ENCODE data around the gene TECPR1.

TECPR1 gene

GRCh38 chr7:98284335-98285036 is 32.5 kb upstream of the TECPR1 start:
- in situ Hi-C loops (cut with MboI; ENCODE audit: low pct_unique_long_range_greater_than_20kb, low sequenced_read_pairs): no loop called here
- peak; percentile 73 for DNase-seq

DNA sequence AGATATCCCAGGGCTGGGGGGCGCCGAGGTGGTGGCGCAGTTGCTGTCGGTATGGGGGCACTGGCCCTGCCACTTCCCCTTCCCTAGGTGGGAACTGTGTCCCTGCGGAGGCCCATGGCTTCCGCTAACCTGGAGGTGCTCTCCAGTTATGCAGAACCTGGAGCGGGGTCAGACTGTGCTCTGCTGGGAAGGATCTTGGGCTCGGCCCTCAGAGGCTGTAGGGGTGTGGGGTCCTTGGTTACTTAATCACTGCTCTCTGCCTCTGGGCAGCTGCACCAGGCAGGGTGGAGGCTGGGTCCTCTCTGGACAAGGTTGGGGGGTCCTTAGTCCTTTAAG is 31.8 kb upstream of the TECPR1 start:
- in situ Hi-C loops (cut with MboI; ENCODE audit: low pct_unique_long_range_greater_than_20kb, low sequenced_read_pairs): no loop called here
- no peak for DNase-seq

- DNase-seq: peak; percentile 76
- in situ Hi-C loops (cut with MboI; ENCODE audit: low pct_unique_long_range_greater_than_20kb, low sequenced_read_pairs): no loop called here
These were observed 31.3 kb upstream of the TECPR1 start for GRCh38 chr7:98283127-98283886.

GRCh38 chr7:98282703-98283102 is 30.7 kb upstream of the TECPR1 start:
- in situ Hi-C loops (cut with MboI; ENCODE audit: low pct_unique_long_range_greater_than_20kb, low sequenced_read_pairs): no loop called here
- no peak for DNase-seq

- DNase-seq: no peak
- in situ Hi-C loops (cut with MboI; ENCODE audit: low pct_unique_long_range_greater_than_20kb, low sequenced_read_pairs): no loop called here
These were observed 29.9 kb upstream of the TECPR1 start for GRCh38 chr7:98281757-98282606.

- in situ Hi-C loops (cut with MboI; ENCODE audit: low pct_unique_long_range_greater_than_20kb, low sequenced_read_pairs): no loop called here
These were observed 29.0 kb upstream of the TECPR1 start, which contains the start of gene BRI3 for GRCh38 chr7:98280791-98281756. TSS of gene BRI3 (plus strand) at chr7:98281686. CDS start at chr7:98281796, 110 bp downstream.

GRCh38 chr7:98280296-98280695 is 28.3 kb upstream of the TECPR1 start:
- DNase-seq: no peak
- in situ Hi-C loops (cut with MboI; ENCODE audit: low pct_unique_long_range_greater_than_20kb, low sequenced_read_pairs): no loop called here

More at GRCh38 chr7:98280791-98281756, 29.0 kb upstream of the TECPR1 start, which contains the start of gene BRI3:
- DNase-seq: peak; percentile 48

DNA sequence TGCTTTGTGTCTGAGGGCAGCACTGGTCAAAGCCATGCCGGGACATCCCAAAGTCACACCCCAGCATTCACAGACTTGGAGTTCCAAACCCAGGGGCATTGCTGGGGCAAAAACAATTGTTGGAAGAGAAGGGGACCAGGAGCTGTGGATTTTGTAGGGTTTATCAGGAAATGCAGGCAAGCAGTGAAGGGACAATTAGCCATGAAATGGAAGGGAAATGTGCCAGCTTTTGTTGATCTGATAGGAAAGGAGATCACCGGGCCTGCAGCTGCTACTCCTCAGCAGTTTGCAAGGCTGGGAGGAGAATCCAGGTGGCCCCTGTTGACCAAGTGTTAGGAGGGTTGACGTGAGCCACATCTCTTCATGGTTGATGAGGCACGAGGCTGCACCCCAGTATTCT is 26.9 kb upstream of the TECPR1 start:
- in situ Hi-C loops (cut with MboI; ENCODE audit: low pct_unique_long_range_greater_than_20kb, low sequenced_read_pairs): no loop called here
- DNase-seq: no peak

DNA sequence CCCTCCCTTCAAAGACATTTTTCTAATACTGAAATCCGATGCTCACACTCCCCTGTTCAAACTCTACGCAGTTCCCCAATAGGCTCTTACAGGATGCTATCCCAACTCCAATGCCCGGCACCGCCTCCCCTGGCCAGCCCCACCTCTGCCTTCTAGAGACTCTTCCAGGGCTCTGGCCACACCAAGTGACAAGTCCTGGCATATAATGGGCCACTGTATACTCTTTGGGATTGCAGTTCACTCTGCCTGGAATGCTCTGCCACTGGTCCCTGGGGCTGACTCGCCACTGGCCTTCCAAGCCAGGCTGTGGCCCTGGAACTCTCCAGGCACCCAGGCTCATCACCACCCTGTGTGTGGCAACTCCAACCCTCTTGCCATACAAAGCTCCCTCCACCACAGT is 26.4 kb upstream of the TECPR1 start:
- in situ Hi-C loops (cut with MboI; ENCODE audit: low pct_unique_long_range_greater_than_20kb, low sequenced_read_pairs): no loop called here
- no peak for DNase-seq

DNA sequence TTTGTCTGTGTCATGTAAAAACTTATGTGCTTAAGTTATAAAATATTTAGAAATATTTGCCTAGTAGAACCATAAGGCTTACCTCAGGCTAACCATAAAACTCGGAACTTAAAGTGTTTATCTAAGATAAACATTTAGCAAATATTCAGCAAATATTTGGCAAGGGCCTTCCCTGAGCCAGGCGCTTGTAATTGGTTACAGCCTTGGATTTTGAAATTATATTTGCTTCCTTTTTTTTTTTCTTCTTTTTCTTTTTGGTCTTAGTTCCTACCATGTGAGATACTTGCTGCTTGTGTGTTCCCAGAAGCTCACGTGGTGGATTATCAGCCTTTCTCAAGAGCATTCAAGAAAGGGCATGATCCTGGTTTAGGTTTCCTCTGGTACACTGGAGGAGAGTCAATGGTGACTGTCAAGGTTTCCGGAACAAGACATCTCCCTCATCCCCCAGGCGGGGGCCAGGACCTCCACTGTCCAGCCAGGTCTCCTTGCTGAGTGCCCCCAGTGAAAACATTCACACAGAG is 24.3 kb upstream of the TECPR1 start:
- no peak for DNase-seq
- in situ Hi-C loops (cut with MboI; ENCODE audit: low pct_unique_long_range_greater_than_20kb, low sequenced_read_pairs): no loop called here

- in situ Hi-C loops (cut with MboI; ENCODE audit: low pct_unique_long_range_greater_than_20kb, low sequenced_read_pairs): no loop called here
- DNase-seq: no peak
These were observed 15.3 kb upstream of the TECPR1 start for GRCh38 chr7:98267303-98267702.

DNA sequence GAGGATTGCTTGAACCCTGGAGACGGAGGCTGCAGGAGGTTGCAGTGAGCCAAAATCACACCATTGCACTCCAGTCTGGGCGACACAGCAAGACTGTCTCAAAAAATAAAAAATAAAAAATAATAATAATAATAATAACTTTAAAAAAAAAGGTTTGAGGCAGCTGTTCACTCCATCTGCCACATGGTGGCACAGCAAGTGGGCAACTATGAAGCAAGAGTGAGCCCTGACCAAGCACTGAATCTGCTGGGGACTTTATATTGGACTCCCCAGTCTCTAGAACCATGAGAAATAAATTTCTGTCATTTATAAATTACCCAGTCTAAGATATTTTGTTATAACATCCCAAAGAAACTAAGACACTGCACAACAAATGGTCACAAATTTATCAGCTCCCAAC is 14.8 kb upstream of the TECPR1 start:
- in situ Hi-C loops (cut with MboI; ENCODE audit: low pct_unique_long_range_greater_than_20kb, low sequenced_read_pairs): no loop called here
- no peak for DNase-seq

- in situ Hi-C loops (cut with MboI; ENCODE audit: low pct_unique_long_range_greater_than_20kb, low sequenced_read_pairs): no loop called here
- no peak for DNase-seq
These were observed 13.8 kb upstream of the TECPR1 start for GRCh38 chr7:98265841-98266271.

- no peak for DNase-seq
- in situ Hi-C loops (cut with MboI; ENCODE audit: low pct_unique_long_range_greater_than_20kb, low sequenced_read_pairs): no loop called here
These were observed 5.7 kb upstream of the TECPR1 start for GRCh38 chr7:98257701-98258100.

DNA sequence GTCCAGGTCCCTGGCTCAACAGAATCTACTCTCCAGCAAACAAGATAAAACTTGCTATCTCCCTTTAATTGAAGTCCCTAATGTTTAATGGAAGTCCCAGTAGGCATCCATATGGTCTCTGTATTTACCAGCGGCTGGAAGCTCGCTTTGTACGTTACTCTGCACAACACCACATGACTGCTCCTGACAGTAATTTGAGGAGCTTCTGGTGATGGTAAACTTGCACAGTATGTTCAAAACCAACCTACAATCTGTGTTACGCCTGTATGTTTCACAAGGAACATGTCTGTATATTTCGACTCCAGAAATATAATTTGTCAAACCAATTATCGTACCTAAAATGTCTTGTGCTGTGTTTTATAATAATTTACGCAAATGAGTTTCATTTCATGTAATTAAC is 4.4 kb upstream of the TECPR1 start:
- in situ Hi-C loops (cut with MboI; ENCODE audit: low pct_unique_long_range_greater_than_20kb, low sequenced_read_pairs): no loop called here

DNA sequence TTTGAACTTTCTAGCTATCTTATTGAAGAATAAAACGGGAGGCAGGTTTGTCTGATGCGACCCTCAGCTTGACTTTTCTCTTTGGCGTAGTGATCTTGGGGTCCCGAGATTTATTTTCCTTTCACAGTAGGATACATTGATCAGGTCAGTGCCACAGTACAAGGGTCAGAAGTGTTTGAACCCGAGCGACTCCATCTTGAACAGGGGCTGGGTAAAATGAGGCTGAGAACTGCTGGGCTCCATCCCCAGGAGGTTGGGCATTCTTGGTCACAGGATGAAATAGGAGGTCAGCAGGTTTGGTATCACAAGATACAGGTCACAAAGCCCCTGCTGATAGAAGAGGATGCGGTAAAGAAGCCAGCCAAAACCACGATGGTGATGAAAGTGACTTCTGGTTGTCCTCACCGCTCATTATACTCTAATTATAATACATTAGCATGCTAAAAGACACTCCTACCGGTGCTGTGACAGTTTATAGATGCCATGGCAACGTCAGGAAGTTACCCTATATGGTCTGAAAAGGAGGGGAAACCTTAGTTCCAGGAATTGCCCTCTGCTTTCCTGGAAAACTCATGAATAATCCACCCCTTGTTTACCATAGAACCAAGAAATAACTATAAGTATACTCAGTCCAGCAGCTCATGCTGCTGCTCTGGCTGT is 3.0 kb upstream of the TECPR1 start:
- in situ Hi-C loops (cut with MboI; ENCODE audit: low pct_unique_long_range_greater_than_20kb, low sequenced_read_pairs): no loop called here
- peak; percentile 42 for DNase-seq

More for the DNA sequence above, 4.4 kb upstream of the TECPR1 start:
- DNase-seq: no peak

GRCh38 chr7:98254516-98254915 is 2.5 kb upstream of the TECPR1 start:
- DNase-seq: no peak
- in situ Hi-C loops (cut with MboI; ENCODE audit: low pct_unique_long_range_greater_than_20kb, low sequenced_read_pairs): no loop called here

GRCh38 chr7:98252425-98253054 is 508 bp upstream of the TECPR1 start:
- in situ Hi-C loops (cut with MboI; ENCODE audit: low pct_unique_long_range_greater_than_20kb, low sequenced_read_pairs): no loop called here
- no peak for DNase-seq

All from KBM-7 (cell line).